Activated CD4-positive, alpha-beta T cell treated with anti-CD3 and anti-CD28 coated beads for 4 hours (primary cell): ENCODE results near the gene TMED1.
"Not testable (repeated sequence)": the region's sequence is repeated elsewhere in the genome, so short reads cannot be mapped to it uniquely, and the experiment has no call there.

Source experiments
- DNase-seq, 2 donors: peaks; one replicate each; pipeline ENCODE4 v3.0.0-alpha.2; 2020

Gene TMED1

GRCh38 chr19:10835754-10836478, at the start of gene TMED1:
Gene TMED1, minus strand, starts transcription at chr19:10836212. Its CDS starts 21 bp downstream, at chr19:10836191.
- DNase-seq, result peak; percentile 94 to 97

- no peak for DNase-seq
Observed at GRCh38 chr19:10885201-10886169, 49.5 kb upstream of the TMED1 start.

- DNase-seq, result no peak
Observed at GRCh38 chr19:10884274-10884673, 48.3 kb upstream of the TMED1 start.

GRCh38 chr19:10882108-10882457, 46.1 kb upstream of the TMED1 start:
- DNase-seq, result no peak

GRCh38 chr19:10881403-10882107, 45.5 kb upstream of the TMED1 start:
- no peak for DNase-seq

GRCh38 chr19:10878253-10878652, 42.2 kb upstream of the TMED1 start:
- DNase-seq, result no peak

GRCh38 chr19:10877608-10878007, 41.6 kb upstream of the TMED1 start:
- not testable (repeated sequence) for DNase-seq

GRCh38 chr19:10876459-10877240, 40.6 kb upstream of the TMED1 start:
- no peak for DNase-seq

GRCh38 chr19:10874024-10874423, 38.0 kb upstream of the TMED1 start:
- no peak for DNase-seq

GRCh38 chr19:10872546-10873107, 36.6 kb upstream of the TMED1 start:
- DNase-seq, result peak; percentile 40 to 47

- DNase-seq, result peak; percentile 37 to 45
Observed at GRCh38 chr19:10871711-10872545, 35.9 kb upstream of the TMED1 start.

- peak; percentile 99 for DNase-seq
Observed at GRCh38 chr19:10870955-10871603, 35.1 kb upstream of the TMED1 start, which contains the start of gene CARM1. Gene CARM1, plus strand, starts transcription at chr19:10871553. Its CDS starts 150 bp downstream, at chr19:10871703.

- DNase-seq, result no peak
Observed at GRCh38 chr19:10870501-10870954, 34.5 kb upstream of the TMED1 start.

GRCh38 chr19:10869872-10870311, 33.9 kb upstream of the TMED1 start:
- peak in 1 of 2 donors; percentile 21 for DNase-seq

GRCh38 chr19:10868872-10869547, 33.0 kb upstream of the TMED1 start:
- DNase-seq, result no peak

GRCh38 chr19:10866495-10866894, 30.5 kb upstream of the TMED1 start:
- no peak for DNase-seq

GRCh38 chr19:10864538-10864899, 28.5 kb upstream of the TMED1 start:
- peak; percentile 78 to 84 for DNase-seq

- DNase-seq, result no peak
Observed at GRCh38 chr19:10863107-10863717, 27.2 kb upstream of the TMED1 start.

- DNase-seq, result no peak
Observed at GRCh38 chr19:10862561-10863106, 26.6 kb upstream of the TMED1 start.
